GM10847 (cell line): ENCODE data around the gene LAPTM5.

Experiments used
- POLR2A ChIP-seq: IDR thresholded peaks from 2 replicates; pipeline ENCODE4 v1.6.1; 2011; ENCODE audit not compliant: insufficient read length; ENCODE audit errors: extremely low read depth

Gene LAPTM5

GRCh38 chr1:30716646-30717045 is 40.9 kb downstream of the LAPTM5 start:
- no peak for TF ChIP-seq POLR2A

DNA sequence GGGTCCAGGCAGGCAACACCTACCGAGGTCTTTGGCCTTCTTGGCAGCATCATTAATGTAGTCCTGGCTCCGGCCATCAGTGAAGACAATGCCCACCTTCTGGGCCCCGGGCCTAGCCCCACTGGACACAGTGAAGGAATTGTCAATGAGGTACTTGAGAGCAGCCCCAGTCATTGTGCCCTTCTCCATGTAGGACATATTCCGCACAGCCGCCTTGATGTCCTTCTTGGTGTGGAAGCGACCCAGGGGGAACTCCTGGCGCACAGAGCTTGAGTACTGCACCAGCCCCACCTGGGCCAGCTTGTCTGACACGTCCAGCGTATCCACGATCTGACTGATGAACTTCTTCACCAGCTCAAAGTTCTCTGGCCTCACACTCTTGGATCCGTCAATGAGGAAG is 41.7 kb downstream of the LAPTM5 start:
- TF ChIP-seq POLR2A: no peak

- TF ChIP-seq POLR2A: no peak
These were observed 42.4 kb downstream of the LAPTM5 start for GRCh38 chr1:30715216-30715615.

DNA sequence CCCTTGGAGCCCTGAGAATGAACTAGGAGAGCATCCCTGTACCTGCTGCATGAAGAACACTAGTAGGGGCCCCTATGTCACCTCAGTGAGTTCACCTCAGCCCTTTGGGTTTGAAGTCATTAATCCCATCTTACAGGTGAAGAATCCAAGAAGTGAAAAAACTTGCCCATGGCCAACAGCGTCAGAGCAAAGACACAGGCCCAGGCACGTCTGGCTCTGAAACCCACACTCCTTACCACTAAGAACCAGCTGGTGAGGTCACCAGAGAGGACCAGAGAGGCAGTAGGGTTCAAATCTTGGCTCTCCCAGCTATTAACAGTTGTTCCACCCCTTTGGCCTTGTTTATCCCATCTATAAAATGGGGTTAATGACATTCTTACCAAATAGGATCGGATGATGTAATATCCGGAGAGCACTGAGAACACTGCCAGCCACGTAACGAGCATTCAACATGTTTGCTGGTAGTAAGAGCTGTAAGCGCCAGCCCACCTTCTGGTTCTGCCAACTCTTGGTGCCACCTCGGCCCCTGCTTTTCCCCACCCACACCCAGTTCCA is 43.0 kb downstream of the LAPTM5 start:
- TF ChIP-seq POLR2A: no peak

DNA sequence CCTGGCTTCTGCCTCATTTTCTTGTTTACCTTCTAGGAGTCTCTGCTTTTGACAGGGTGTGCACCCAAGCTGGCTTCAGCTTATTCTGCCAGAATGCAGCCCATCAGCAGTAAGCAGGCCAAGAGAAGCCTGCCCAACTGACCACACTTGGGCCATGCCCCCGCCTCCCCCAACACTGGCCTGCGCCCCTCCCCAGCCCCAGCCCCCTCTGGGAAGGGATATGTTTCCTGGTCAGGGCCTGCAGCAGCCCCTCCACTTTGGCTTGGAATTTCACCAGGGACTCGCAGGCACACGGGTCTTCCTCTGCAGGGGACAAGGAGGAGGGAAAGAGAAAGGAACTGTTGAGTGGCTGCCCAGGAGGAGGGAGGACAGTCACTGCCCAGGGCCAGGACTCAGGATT is 43.5 kb downstream of the LAPTM5 start:
- TF ChIP-seq POLR2A: no peak

- TF ChIP-seq POLR2A: no peak
These were observed 44.3 kb downstream of the LAPTM5 start for GRCh38 chr1:30713311-30713710.

DNA sequence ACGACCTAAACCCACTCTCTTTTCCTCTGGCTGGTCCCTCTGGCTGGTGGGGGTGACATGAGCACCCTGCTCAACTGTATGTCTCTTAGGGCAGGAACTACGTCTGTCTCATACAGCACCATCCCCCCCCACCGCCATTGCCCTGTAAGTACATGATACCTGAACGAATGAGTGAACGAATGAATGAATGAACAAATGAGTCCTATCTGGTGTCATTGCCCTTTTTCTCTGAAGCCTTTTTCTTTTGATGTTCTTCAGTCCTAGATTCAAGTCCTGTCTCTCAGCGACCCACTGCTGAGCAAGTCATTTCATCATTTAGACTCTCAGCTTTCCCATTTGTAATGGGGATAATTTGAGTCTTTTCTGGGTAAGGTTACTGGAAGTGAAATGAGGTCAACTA is 45.0 kb downstream of the LAPTM5 start:
- no peak for TF ChIP-seq POLR2A

DNA sequence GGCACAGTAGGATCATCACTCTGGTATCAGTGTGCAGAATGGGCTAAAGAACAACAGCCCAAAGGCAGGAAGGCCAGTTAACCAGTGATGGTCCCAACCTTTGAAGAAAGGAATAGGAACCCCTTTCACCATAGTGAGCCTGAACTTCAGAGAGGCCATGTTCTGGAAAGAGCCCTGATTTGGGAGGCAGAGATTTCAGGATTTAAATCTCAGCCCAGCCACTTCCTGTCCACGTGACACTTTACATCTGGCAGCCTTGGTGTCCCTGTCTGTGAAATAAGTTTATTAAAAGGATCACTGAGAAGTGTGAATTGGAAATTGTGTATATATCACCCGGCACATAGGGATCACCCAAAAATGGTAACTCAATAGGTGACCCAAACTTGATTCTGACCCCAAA is 47.2 kb downstream of the LAPTM5 start:
- TF ChIP-seq POLR2A: no peak

GRCh38 chr1:30708361-30708728 is 49.2 kb downstream of the LAPTM5 start:
- no peak for TF ChIP-seq POLR2A

DNA sequence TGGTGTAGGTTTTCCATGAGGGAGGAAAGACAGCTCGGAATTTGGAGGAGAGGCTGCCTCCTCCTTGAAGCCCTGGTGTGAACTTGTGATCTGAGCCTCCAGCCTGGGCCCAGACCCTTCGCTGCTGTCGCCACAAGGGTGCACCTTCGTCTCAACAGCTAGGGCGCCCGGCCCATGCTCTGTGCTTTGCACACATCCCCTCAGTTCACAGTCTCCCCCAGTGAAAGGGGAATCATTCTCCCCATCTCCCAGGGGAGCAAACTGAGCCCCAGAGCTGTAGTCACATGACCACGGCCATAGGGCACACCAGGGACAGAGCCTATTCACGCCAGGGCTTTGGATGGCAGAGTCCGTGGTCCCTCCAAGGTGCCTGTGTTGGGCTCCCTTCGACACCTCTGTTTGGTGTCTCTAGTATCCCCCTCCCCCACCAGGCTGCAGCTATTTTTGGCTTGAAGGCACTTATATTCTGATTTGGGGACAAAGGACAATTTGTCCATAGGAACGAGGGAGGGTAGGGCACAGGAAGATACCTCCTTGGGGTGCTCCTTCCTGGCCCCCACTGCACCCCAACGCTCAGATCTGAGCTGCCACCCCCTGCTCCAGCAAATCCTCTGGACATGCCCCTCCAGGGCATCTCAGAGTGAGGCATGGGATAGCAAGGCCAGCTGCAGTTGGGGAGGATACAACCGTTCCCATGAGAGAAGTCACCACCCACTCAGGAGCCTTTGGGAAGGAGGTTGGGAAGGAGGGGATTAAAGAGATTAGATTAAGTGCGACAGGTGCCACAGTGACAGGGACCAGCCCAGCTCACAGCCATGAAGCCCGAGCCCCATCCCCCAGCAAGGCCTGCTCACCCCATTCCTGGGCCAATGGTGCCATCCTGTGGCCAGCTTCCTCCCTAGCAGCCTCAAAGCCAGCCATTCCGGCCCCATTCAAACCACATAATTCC is 49.9 kb downstream of the LAPTM5 start:
- no peak for TF ChIP-seq POLR2A

DNA sequence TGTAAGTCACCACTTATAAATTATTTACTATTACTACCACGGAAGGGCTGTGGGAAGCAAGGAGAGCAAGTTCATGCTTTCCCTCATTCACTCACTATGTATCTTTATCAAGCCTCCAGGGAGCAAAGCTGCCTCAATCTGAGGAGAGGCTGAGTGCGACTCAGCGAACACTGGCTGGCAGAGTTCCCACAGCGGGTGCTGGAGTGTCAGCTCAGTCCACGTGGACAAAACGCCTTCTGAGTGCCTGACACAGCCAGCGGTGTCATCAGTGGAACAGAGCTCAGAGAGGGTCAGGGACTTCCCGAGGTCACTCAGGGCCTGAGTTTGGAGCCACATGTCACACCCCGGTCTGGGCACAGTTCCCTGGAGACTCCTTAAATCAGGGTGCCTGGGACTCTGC is 51.0 kb downstream of the LAPTM5 start:
- TF ChIP-seq POLR2A: no peak

DNA sequence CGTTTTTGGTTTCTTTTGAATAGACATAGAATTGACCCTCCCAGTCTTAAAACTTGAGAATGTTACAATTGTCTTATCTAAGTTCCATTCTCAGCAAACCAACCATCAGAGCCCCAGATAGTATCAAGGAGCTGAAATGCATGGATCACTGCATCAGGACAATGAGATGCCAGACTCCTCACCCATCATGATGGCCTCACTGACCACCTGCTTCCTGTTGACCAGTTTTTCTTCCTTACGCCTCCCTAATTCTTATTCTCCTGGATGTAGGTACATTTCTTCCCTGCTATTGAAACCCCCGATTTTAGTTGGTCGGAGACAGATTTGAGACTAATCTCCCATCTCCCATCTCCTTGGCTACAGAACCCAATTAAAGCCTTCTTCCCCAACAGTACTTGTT is 51.9 kb downstream of the LAPTM5 start:
- no peak for TF ChIP-seq POLR2A

- TF ChIP-seq POLR2A: no peak
These were observed 52.6 kb downstream of the LAPTM5 start for GRCh38 chr1:30704765-30705509.

- TF ChIP-seq POLR2A: no peak
These were observed 53.3 kb downstream of the LAPTM5 start for GRCh38 chr1:30704271-30704670.

- TF ChIP-seq POLR2A: no peak
These were observed 54.8 kb downstream of the LAPTM5 start for GRCh38 chr1:30702823-30703222.

DNA sequence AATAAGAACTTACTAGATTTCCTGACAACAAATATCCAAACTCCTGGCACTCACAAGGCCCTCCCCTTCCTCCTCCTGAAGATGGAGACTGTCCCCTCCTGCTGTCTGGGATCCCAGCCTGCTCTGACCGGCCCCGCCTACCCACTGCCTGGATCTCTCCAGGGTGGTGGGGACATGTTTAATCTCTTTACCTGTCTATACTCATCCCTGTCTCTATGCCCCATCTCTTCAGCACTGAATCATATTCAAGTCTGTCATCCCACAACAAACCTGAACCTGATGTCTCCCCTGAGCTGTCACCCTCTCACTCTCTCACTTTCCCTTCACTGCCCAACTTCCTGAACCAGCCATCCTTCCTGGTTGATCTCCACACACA is 56.3 kb downstream of the LAPTM5 start:
- no peak for TF ChIP-seq POLR2A

DNA sequence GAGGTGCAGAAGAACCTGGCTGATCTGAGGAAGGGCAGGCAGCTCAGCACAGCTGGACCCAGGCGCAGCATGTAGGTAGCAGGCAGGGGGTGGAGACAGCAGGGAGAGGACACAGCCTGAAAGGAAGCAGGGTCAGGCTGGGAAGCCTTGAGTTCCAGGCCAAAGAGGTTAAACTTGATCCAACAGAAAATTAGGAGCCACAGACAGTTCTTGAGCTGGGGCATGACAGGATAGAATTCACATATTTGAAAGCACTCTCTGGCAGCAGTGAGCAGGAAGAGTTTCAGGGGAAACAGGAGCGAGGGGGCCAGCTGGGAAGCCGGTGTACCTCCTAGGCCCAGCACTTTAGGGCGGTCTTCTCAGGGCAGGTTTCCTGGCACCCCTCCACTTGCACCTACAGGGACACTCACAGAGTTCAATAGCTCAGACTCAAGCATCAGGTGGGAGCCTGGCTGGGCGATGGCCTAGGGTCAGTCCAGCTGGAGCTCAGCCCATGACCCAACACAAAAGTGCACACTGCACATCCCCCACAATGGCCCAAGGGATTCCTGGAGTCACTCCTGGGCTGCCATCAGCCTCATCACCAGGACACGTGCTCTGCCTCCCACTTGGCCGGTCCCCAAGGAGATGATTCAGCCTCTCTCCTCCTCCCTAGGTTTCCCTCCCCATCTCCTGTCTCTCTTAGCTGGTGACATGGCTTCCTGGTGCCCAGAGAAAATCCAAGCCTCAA is 56.9 kb downstream of the LAPTM5 start:
- TF ChIP-seq POLR2A: no peak
